ENCODE results near the gene CARMIL1.

The CARMIL1 gene

DNA sequence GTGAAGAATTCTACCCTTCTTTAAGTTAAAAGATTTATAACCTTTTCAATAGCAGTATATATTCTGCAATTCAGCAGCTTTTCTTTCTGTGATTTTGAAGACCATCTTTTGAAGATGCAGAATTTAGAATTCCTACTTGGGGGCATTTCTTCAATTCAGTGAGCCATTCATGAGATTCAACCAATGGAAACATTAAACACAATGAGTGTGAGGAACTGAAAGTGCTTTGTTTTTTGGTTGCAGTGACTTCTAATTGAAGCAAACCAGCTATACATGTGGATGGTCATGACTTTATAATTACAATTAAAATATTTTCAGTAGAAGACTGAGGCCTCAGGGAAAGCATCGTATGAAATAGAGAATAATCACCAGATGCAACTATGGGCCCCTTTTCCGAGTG is 108.3 kb downstream of the CARMIL1 start:
- in situ Hi-C loops (cut with MboI; ENCODE audit: low sequenced_read_pairs, unreplicated experiment): no loop called here
- TF ChIP-seq, protein P1, sequence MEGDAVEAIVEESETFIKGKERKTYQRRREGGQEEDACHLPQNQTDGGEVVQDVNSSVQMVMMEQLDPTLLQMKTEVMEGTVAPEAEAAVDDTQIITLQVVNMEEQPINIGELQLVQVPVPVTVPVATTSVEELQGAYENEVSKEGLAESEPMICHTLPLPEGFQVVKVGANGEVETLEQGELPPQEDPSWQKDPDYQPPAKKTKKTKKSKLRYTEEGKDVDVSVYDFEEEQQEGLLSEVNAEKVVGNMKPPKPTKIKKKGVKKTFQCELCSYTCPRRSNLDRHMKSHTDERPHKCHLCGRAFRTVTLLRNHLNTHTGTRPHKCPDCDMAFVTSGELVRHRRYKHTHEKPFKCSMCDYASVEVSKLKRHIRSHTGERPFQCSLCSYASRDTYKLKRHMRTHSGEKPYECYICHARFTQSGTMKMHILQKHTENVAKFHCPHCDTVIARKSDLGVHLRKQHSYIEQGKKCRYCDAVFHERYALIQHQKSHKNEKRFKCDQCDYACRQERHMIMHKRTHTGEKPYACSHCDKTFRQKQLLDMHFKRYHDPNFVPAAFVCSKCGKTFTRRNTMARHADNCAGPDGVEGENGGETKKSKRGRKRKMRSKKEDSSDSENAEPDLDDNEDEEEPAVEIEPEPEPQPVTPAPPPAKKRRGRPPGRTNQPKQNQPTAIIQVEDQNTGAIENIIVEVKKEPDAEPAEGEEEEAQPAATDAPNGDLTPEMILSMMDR (IDR thresholded peaks at IDR 0.05; ENCODE audit: borderline replicate concordance, control extremely low read depth, extremely low read depth, insufficient read depth, missing control alignments): no peak
- DNase-seq (ENCODE audit: low spot score): peak; percentile 34

DNA sequence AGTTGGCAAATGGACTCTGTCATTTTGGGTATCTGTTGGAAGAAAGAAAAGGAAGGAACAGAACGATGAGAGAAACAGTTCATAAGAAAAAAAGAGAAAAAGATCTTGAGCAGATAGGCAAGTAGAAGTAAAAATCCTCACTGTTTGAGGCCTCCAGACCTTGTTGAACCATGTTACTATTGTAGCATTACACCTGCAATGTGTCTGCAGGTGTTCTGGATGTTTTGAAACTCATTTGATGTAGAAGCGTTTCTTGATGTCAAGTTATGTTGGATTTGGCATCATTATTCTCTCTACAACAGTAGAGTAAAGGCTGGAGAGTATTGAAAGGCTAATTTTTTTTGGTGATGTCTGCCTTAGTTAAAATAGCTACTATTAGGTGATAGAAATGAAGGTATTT is 108.7 kb downstream of the CARMIL1 start:
- TF ChIP-seq, protein P1 (IDR thresholded peaks at IDR 0.05; ENCODE audit: borderline replicate concordance, control extremely low read depth, extremely low read depth, insufficient read depth, missing control alignments): no peak
- no peak for DNase-seq (ENCODE audit: low spot score)
- in situ Hi-C loops (cut with MboI; ENCODE audit: low sequenced_read_pairs, unreplicated experiment): no loop called here

DNA sequence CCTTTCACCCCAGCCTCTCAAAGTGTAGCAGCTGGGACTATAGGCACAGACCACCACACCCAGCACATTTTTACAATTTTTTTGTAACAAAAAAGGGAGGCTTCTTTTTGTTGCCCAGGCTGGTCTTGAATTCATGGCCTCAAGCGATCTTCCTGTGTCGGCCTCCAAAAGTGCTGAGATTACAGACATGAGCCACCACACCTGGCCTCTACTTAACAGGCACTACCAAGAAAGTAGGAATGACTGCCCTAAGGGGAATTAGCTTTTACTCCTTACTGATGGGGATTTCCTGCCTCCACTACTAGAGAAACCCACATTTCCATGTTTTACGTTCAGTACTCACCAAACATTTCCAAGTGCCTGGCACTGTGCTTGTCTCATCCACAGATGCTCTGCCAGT is 109.6 kb downstream of the CARMIL1 start:
- in situ Hi-C loops (cut with MboI; ENCODE audit: low sequenced_read_pairs, unreplicated experiment): no loop called here
- TF ChIP-seq, protein P1 (IDR thresholded peaks at IDR 0.05; ENCODE audit: borderline replicate concordance, control extremely low read depth, extremely low read depth, insufficient read depth, missing control alignments): no peak
- DNase-seq (ENCODE audit: low spot score): no peak

DNA sequence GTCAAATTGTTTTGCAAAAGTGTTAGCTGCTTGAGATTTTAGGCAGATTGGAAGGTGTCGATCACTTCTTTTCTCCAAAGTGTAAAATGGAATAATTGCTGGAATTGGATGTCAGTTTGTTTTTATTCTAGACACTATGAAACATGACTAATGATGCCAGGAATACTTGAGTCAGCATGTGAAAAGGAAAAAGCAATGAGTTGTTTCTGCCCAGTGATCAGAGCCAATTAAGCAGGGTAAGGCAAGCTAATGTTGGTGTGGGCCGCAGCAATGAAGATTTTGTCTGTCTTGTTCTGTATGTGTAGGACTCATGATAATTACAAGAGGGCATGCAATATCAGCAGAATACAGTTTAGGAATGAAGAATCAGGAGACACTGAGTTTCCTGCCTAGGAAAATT is 110.3 kb downstream of the CARMIL1 start:
- no peak for DNase-seq (ENCODE audit: low spot score)
- in situ Hi-C loops (cut with MboI; ENCODE audit: low sequenced_read_pairs, unreplicated experiment): no loop called here
- TF ChIP-seq, protein P1 (IDR thresholded peaks at IDR 0.05; ENCODE audit: borderline replicate concordance, control extremely low read depth, extremely low read depth, insufficient read depth, missing control alignments): no peak

- DNase-seq (ENCODE audit: low spot score): no peak
- TF ChIP-seq, protein P1 (IDR thresholded peaks at IDR 0.05; ENCODE audit: borderline replicate concordance, control extremely low read depth, extremely low read depth, insufficient read depth, missing control alignments): no peak
- in situ Hi-C loops (cut with MboI; ENCODE audit: low sequenced_read_pairs, unreplicated experiment): no loop called here
These were observed 113.2 kb downstream of the CARMIL1 start for GRCh38 chr6:25392372-25392771.

DNA sequence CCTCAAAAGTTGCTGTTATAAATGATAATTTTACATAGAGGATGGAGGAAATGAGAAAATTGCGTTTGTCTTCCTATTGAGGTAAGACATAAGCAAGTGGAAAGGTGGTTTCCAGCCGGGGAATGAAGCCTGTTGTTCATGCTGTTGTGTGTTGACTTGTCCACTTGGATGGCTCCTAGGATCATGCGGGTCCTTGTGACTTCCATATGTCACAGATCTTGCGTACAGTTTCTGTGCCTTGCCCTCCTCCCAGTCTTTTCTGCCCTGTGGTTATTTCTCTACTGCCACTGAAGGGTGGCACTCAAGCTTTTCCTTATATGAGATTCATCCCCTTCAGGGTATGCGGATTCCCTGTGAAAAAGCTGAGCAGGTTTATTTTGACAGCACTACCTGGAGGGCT is 116.6 kb downstream of the CARMIL1 start:
- in situ Hi-C loops (cut with MboI; ENCODE audit: low sequenced_read_pairs, unreplicated experiment): no loop called here
- no peak for DNase-seq (ENCODE audit: low spot score)
- TF ChIP-seq, protein P1 (IDR thresholded peaks at IDR 0.05; ENCODE audit: borderline replicate concordance, control extremely low read depth, extremely low read depth, insufficient read depth, missing control alignments): no peak

DNA sequence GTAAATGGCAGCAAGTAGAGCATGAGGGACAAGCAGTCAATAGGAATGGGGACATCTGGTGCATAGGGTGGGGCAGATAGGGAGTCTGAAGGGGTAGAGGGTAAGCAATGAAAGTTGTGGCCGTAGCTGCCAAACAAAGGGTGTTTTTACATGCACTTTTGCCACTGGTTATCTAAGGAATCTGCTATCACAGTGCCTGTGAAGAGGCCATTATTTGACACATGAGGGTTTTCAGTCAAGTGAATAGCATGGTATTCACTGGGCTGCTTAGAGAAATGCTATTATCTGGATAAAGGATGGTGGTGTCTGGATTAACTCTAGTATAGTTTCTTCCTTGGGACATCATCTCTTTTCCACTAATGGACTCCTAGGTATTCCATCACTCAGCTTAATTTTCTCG is 118.2 kb downstream of the CARMIL1 start:
- TF ChIP-seq, protein P1 (IDR thresholded peaks at IDR 0.05; ENCODE audit: borderline replicate concordance, control extremely low read depth, extremely low read depth, insufficient read depth, missing control alignments): no peak
- in situ Hi-C loops (cut with MboI; ENCODE audit: low sequenced_read_pairs, unreplicated experiment): no loop called here
- no peak for DNase-seq (ENCODE audit: low spot score)

Data from GM13976 (cell line).